Lung (tissue), 12 donors: ENCODE measurements around the gene LMTK2. TPM values are rescaled to one million over a fixed set of nuclear protein-coding genes. Genes with fewer than 3 reads are reported as not detected.

ENCODE experiments used
- ATAC-seq: fragments of 200-7000 bp; cut with Tn5 transposase; one replicate; pipeline ENCODE4 v1.9.1; 2020; ENCODE audit warnings: moderate number of reproducible peaks; ENCODE audit not compliant: insufficient read depth, low FRiP score
- DNase-seq, 3 donors: peaks; one replicate each; pipeline ENCODE4 v3.0.0-alpha.2; 2013 to 2017
- H3K27ac ChIP-seq, 2 donors: one replicate each; pipeline ENCODE4 v1.5.1; 2013; ENCODE audit warnings: mild to moderate bottlenecking in 2 of 2, moderate library complexity in 2 of 2, control low read depth in 1 of 2, inconsistent platforms in 1 of 2, low read depth in 1 of 2, low read length in 1 of 2
- H3K27me3 ChIP-seq, 3 donors: one replicate each; pipeline ENCODE4 v1.5.1; 2013; ENCODE audit warnings: low read length in 2 of 3; ENCODE audit not compliant: control insufficient read depth in 3 of 3, insufficient read depth in 3 of 3
- H3K36me3 ChIP-seq, 4 donors: one replicate each; pipeline ENCODE4 v1.5.1; 2013; ENCODE audit warnings: low read length in 4 of 4, mild to moderate bottlenecking in 1 of 4, moderate library complexity in 1 of 4; ENCODE audit not compliant: control insufficient read depth in 4 of 4, insufficient read depth in 4 of 4
- H3K4me1 ChIP-seq, 5 donors: one replicate each; pipeline ENCODE4 v1.5.1; 2013; ENCODE audit warnings: low read length in 5 of 5, mild to moderate bottlenecking in 2 of 5, moderate library complexity in 1 of 5; ENCODE audit not compliant: control insufficient read depth in 5 of 5, insufficient read depth in 5 of 5
- H3K4me3 ChIP-seq: one replicate; pipeline ENCODE4 v1.5.1; 2013; ENCODE audit warnings: mild to moderate bottlenecking, control low read depth, moderate library complexity
- H3K9ac ChIP-seq, 2 donors: one replicate each; pipeline ENCODE4 v1.5.1; 2013; ENCODE audit warnings: low read length in 2 of 2, control low read depth in 1 of 2; ENCODE audit not compliant: insufficient read depth in 1 of 2
- H3K9me3 ChIP-seq, 4 donors: one replicate each; pipeline ENCODE4 v1.5.1; 2013; ENCODE audit warnings: low read length in 3 of 4, mild to moderate bottlenecking in 1 of 4, moderate library complexity in 1 of 4; ENCODE audit not compliant: control insufficient read depth in 4 of 4, insufficient read depth in 3 of 4
- CTCF ChIP-seq: IDR thresholded peaks from 2 replicates; pipeline ENCODE4 v1.5.1; 2012; ENCODE audit warnings: mild to moderate bottlenecking; ENCODE audit errors: control extremely low read depth, extremely low read depth
- WGBS, 2 donors: extraction: QIAGEN DNeasy Blood & Tissue Kit; methylation state at CpG; one replicate each; pipeline ENCODE4 v1.1.7; 2013; 5-methylcytosine and 5-hydroxymethylcytosine counted together
- polyA plus RNA-seq, 2 donors: library from polyadenylated mRNA; stranded (reverse); fragments of 200-250 nt; gene quantifications; one replicate each; pipeline ENCODE4 v1.2.1, GENCODE V29; 2013
- total RNA-seq, 2 donors: library from RNA; depleted of rRNA in 1 of 2; stranded (reverse); fragments of >200 nt in 1 of 2; gene quantifications; one replicate each; pipeline ENCODE4 v1.2.1, GENCODE V29; 2014 to 2021
- donor health status: control.
- donor health status: control.
- donor health status: Bipolar disorder and iron deficiency.
- donor health status: healthy.
- donor health status: DM: yes; HTN: yes; CAD: no.

Gene LMTK2
- total and polyA plus RNA-seq, 4 donors, result 6.6 to 25.8 (median 15.7) TPM

GRCh38 chr7:98235901-98236300, 129.2 kb downstream of the LMTK2 start:
- Histone ChIP-seq H3K9me3 (peaks cover 0 to 2% (median 0%) of the 10 kb centered on the region in 4 donors), H3K4me1 (no peaks in the 10 kb centered on the region), H3K36me3 (peaks cover 0 to 58% (median 3%) of the 10 kb centered on the region in 4 donors), H3K4me3 (no peak overlapping the region), H3K27me3 (no peaks in the 10 kb centered on the region), H3K9ac (no peak overlapping the region), H3K27ac (no peak overlapping the region)
- TF ChIP-seq CTCF, result no peak
- ATAC-seq (no peak), DNase-seq (no peak)
- WGBS, 2 donors, result 95 to 97% methylated on average over 11 of the region's 11 CpGs

- Histone ChIP-seq H3K36me3 (peaks cover 0 to 55% (median 2%) of the 10 kb centered on the region in 4 donors), H3K4me1 (no peaks in the 10 kb centered on the region), H3K27me3 (no peaks in the 10 kb centered on the region), H3K27ac (no peak overlapping the region), H3K9ac (no peak overlapping the region), H3K4me3 (no peak overlapping the region), H3K9me3 (peaks cover 0 to 2% (median 0%) of the 10 kb centered on the region in 4 donors)
- TF ChIP-seq CTCF, result no peak
- 94 to 96% methylated on average over 25 of the region's 25 CpGs for WGBS, 2 donors
- ATAC-seq (no peak), DNase-seq (no peak)
Observed at GRCh38 chr7:98236355-98237185, 129.9 kb downstream of the LMTK2 start.

GRCh38 chr7:98238076-98238475, 131.4 kb downstream of the LMTK2 start:
- Histone ChIP-seq H3K4me1 (no peaks in the 10 kb centered on the region), H3K9ac (no peak overlapping the region), H3K27ac (no peak overlapping the region), H3K27me3 (no peaks in the 10 kb centered on the region), H3K9me3 (peaks cover 0 to 2% (median 0%) of the 10 kb centered on the region in 4 donors), H3K36me3 (peaks cover 0 to 46% (median 2%) of the 10 kb centered on the region in 4 donors), H3K4me3 (no peak overlapping the region)
- no peak for TF ChIP-seq CTCF
- 98% methylated on average over 4 of the region's 4 CpGs for WGBS, 2 donors
- DNase-seq (no peak), ATAC-seq (no peak)
